ENCODE measurements around the gene APOL1.
"Not testable (repeated sequence)": the region's sequence is repeated elsewhere in the genome, so short reads cannot be mapped to it uniquely, and the experiment has no call there.

The APOL1 gene, protein sequence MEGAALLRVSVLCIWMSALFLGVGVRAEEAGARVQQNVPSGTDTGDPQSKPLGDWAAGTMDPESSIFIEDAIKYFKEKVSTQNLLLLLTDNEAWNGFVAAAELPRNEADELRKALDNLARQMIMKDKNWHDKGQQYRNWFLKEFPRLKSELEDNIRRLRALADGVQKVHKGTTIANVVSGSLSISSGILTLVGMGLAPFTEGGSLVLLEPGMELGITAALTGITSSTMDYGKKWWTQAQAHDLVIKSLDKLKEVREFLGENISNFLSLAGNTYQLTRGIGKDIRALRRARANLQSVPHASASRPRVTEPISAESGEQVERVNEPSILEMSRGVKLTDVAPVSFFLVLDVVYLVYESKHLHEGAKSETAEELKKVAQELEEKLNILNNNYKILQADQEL

DNA sequence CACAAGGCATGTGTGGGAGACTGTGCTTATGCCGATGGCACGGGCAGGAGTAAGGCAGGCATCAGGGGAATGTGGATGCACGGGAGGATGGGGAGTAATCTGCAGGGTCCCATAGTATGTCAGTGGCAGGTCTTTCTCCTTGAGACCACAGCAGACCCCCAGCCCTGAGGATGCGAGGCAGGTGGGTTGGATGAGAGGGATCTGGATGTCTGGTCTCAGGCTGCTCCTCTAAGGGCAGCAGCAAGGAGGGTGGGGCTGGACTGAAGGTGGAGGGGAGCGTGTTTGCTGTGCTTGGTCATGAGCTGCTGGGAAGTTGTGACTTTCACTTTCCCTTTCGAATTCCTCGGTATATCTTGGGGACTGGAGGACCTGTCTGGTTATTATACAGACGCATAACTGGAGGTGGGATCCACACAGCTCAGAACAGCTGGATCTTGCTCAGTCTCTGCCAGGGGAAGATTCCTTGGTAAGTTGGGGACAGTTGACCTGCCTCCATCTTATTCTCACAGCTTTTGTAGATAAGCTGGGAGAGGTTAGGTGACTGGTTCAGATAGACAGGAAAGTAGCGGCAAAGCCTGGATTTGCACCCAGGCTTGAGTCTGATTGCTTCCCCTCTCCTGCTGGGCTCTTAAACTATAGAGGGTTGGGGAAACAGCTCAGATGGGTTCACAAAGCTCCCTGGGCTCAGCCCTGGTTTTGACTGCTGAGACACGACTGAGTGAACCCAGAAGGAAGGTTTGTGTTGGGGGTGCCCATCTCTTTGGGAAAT is at the start of gene APOL1:
Gene APOL1 (plus strand): TSS at position 380 of the 769 bp plus-strand sequence. CDS start 1,823 bp downstream, outside the sequence.
- DNase-seq (ENCODE audit: low read depth) = no peak

- DNase-seq (ENCODE audit: low read depth) = not testable (repeated sequence)
These were observed 49.5 kb upstream of the APOL1 start for GRCh38 chr22:36203441-36203840.

DNA sequence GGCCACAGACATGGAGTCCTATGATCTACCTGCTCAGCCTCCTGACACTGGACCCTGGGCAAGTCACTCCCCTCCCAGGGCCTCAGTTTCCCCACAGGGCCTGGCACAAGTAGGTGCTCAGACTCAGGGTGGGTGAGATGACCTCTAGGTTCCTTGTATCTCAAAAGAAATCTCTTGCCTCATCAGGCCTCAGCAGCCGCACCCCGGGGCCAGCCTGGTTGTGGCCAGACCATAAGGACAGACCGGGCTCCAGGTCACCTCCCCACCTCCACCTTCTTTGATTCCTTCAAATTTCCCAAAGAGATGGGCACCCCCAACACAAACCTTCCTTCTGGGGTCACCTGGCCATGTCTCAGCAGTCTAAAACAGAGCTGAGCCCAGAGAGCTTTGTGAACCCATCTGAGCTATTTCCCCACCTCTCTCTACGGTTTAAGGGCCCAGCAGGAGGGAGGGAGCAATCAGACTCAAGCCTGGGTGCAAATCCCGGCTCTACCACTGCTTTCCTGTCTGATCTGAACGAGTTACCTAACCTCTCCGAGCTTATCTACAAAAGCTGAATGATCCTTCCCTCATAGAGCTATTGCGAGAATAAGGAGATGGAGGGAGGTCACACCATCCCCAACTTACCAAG is 48.8 kb upstream of the APOL1 start:
- DNase-seq (ENCODE audit: low read depth) = no peak

DNA sequence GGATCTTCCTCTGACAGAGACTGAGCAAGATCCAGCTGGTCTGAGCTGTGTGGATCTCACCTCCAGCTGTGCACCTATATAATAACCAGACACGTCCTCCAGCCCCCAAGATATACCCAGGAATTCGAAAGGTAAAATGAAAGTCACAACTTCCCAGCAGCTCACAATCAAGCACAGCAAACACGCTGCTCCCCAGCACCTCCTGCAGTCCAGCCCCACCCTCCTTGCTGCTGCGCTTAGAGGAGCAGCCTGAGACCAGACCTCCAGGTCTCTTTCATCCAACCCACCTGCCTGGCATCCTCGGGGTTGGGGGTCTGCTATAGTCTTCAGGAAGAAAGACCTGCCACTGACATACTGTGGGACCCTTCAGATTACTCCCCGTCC is 48.3 kb upstream of the APOL1 start:
- no peak for DNase-seq (ENCODE audit: low read depth)

- not testable (repeated sequence) for DNase-seq (ENCODE audit: low read depth)
These were observed 47.4 kb upstream of the APOL1 start for GRCh38 chr22:36205573-36205972.

DNA sequence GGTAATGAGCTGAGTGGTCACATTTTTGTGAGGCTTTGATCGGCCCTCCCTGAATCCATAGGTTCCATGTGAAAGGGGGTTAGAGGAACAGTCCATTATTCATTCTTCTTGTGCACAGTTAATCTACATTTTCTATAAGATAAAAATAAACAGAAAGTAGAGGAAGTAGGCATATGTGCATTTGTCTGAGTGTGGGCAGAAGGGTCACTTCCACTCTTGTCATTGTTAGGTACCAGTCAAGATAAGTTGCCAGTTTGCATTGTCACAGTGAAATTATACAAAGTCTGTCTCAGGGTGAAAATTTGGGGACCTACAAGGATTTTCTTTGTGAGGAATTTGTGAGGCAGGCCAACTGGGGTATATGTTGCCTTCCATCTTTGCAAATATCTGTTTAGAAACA is 46.7 kb upstream of the APOL1 start:
- no peak for DNase-seq (ENCODE audit: low read depth)

- no peak for DNase-seq (ENCODE audit: low read depth)
These were observed 44.7 kb upstream of the APOL1 start for GRCh38 chr22:36208162-36208765.

DNA sequence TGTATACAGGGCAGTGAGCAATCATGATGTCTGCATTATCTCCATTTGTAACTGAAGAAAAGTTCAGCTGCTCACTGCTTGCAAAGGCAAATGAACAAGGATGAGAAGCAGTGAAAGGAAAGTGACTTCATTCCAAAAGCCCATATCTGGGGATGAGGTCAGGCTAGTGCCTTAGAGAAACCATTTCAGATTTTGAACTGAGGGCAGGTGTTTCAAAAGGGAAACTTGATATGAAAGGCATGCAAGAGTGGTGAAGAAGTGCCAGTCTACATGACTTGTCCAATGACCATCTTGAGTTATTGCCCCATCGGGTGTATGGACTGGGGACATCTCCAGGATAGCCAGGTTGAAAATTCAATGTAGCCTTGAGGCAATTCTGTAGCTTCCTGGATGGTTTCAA is 44.0 kb upstream of the APOL1 start:
- DNase-seq (ENCODE audit: low read depth) = no peak

DNA sequence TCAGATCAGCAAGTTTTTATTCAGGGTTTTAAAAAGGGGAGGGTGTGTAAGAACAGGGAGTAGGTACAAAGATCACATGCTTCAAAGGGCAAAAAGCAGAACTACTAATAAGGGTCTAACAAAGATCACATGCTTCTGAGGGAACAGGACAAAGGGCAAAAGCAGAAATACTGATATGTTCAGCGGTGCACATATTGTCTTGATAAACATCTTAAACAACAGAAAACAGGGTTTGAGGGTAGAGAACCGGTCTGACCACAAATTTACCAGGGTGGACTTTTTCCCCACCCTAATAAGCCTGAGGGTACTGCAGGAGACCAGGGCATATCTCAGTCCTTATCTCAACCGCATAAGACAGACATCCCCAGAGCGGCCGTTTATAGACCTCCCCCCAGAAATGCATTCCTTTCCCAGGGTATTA is 43.4 kb upstream of the APOL1 start:
- DNase-seq (ENCODE audit: low read depth) = not testable (repeated sequence)

- no peak for DNase-seq (ENCODE audit: low read depth)
These were observed 42.7 kb upstream of the APOL1 start for GRCh38 chr22:36210224-36210623.

DNA sequence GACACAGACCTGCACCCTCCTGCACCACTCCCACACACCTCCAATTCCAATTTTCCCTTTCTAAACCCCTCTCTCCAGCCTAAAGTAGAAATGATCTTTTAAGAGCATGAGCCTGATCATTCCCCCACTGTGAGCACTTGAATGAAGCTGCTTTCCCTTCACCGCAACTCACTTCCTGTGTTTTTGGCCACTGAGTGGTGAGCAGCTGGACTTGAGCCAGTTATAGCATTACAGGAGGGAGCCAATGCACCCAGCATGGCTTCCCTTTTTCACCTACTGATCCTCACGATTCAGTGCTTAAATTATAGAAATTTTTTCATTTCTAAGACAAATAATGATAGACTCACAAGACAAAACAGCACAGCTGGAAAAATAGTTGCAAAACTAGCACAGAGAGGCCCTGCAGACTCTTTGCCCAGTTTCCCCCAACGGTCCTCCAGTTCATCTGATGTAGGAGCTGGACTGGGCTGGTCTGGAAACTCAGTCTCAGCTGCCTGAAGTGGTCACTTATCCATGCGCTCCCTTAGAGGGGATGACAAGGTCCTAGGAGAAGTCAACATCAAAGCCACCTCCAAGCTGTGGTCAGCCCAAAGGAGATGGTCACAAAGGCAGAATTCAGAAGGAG is 41.6 kb upstream of the APOL1 start:
- DNase-seq (ENCODE audit: low read depth) = no peak

GRCh38 chr22:36212901-36213300 is 40.0 kb upstream of the APOL1 start:
- DNase-seq (ENCODE audit: low read depth) = no peak

DNA sequence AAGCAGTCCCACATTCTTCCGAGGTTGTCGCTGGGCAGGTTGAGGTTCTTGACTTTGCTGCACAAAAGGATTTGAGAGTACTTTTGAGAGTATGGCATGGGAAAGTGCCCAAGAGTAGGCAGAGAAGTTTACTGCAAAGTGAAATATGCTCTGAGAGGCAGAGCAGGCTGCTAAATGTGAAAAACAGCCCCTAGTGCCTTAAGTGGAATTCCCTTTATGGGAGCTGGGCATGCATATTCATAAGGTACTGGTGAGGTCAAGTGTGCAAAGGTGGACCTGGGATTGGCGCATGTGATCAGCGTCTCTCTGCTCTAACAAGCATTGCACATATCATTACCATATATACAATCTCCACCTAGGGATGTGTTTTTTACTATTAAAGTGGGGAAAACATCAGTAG is 39.3 kb upstream of the APOL1 start:
- no peak for DNase-seq (ENCODE audit: low read depth)

- DNase-seq (ENCODE audit: low read depth) = no peak
These were observed 37.0 kb upstream of the APOL1 start for GRCh38 chr22:36215981-36216380.

GRCh38 chr22:36218648-36219193 is 34.2 kb upstream of the APOL1 start:
- DNase-seq (ENCODE audit: low read depth) = no peak

DNA sequence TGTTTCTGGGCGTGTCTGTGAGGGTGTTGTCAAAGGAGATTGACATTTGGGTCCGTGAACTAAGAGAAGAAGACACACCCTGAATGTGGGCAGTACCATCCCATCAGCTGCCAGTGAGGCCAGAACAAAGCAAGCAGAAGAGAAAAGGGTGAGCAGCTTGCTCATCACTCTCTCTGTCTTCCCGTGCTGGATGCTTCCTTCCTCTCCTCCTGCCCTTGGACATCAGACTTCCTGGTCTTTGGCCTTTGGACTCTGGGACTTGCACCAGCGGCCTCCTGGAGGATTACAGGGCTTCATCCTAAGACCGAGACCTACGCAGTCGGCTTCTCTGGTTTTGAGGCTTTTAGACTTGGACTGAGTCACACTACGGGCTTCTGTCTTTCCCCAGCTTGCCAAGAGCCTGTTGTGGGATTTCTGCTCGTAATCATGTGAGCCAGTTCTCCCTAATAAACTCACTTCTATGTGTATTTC is 32.4 kb upstream of the APOL1 start:
- DNase-seq (ENCODE audit: low read depth) = no peak

DNA sequence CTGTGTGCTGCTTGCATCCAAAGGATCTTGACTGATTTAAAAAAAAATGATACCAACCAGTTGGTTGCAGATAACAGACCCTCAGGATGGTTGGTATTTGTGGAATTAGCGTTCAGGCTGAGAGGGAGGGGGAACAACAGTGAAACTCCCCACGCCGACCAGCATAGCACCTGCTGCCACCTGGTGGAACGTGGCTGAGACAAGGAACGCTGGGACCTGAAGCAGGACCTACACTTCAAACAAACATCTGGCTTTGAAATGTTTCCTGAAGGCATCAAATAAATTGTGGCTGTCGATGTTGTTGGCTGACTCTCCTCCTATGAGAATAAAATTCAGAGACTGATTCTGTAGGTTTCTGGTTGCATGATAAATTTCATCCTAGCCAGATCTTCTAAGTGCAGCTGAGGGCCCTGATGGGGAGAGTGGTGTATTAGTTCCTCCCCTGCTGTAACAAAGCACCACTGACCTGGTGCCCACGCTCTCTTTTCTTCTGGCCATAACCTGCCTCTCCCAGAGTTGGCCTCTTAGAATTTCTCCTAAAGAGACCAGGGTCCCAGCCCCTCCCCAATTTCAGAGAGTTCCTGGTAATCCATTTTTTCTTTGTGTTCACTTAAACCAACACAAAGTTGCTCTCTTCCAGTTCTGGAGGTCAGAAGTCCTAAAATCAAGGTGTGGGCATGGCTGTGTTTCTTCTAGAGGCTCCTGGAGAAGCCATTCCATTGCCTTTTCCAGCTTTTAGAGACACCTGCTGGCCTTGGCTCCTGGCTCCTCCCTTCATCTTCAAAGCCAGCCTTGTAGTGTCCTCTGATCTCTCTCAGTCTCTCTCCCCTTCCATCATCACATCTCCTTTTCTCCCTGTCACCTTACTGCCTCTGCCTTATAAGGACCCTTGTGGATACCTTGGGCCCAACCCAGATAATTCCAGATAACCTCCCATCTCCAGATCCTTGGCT is 30.9 kb upstream of the APOL1 start:
- DNase-seq (ENCODE audit: low read depth) = no peak

GRCh38 chr22:36222887-36223450 is 30.0 kb upstream of the APOL1 start:
- DNase-seq (ENCODE audit: low read depth) = no peak

DNA sequence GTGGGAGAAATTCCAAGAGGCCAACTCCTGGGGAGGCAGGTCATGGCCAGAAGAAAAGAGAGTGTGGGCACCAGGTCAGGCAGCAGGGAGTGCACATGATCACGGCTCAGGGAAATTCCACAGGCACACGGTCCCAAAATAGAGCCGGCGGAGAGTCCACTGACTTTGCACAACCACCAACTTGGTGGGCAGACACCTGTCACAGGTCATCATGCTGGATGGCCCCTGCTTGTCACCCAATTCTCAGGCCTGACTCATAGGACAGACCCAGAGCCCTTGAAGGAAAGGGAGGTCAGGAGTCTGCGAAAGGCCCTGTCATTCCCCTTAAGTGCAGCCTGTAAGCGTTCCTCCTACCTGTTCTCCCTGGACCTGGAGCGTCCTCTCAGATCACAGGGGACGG is 29.4 kb upstream of the APOL1 start:
- DNase-seq (ENCODE audit: low read depth) = no peak

DNA sequence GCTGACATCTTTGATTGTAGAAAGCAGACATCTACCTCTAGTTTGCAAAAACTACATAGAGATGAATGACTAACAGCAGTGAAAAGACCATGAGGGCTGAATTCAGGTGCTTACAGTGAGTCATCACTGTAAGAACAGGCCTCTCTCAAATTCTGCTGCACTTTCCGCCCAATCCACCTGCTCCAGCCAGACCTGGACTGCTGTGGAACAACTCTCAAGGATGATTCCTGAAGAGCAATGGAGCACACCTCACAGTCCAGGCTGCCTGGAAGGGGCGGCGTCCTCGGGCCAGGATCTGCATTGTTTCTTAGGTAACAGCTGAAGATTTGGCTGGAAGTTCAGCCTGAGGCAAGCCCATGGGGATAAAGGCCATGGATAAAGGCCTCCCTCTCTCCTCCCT is 28.7 kb upstream of the APOL1 start:
- no peak for DNase-seq (ENCODE audit: low read depth)
